HG02623 (cell line): ENCODE measurements around the gene ARL15.

Source experiments
- ATAC-seq: cut with Tn5 transposase; IDR thresholded peaks from one replicate; pipeline ENCODE4 v1.9.1; 2021; ENCODE audit warnings: moderate library complexity; ENCODE audit not compliant: unreplicated experiment

ARL15 gene

DNA sequence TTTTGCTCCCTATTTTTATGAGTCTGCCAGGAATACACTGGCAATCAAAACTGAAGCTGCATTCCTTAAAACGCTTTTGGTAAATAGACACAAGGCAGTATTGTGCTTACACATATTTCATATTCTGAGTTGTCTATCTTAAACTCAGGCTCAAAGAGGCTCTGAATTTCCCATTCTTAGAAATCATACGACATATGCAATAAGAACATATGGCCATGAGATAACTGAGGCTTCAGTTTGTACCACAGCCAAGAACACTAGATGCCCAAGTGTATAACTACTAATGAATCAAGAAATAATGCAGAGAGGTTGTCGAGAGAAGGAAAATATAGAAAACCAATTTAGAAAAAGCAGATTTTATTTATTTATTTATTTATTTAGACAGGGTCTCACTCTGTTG, 392.5 kb downstream of the ARL15 start:
- ATAC-seq, result no peak

DNA sequence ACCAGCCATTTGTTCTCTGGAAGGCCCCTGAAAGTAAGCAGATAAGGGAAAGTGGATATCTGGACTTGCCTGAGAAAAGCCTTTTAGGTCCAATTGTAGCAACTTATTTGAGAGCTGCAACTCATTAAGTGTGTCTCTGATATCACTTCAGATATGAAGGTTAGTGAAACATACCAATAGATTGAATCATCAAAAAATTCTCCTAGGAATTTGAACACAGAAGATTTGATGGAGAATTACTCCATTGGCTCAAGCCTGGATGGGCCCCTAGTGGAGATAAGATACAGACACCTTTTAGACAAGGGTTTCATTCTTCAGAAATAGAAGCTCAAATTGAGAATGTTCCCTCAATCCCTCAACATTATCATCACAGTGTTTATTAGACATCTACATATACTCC, 393.3 kb downstream of the ARL15 start:
- ATAC-seq, result no peak

DNA sequence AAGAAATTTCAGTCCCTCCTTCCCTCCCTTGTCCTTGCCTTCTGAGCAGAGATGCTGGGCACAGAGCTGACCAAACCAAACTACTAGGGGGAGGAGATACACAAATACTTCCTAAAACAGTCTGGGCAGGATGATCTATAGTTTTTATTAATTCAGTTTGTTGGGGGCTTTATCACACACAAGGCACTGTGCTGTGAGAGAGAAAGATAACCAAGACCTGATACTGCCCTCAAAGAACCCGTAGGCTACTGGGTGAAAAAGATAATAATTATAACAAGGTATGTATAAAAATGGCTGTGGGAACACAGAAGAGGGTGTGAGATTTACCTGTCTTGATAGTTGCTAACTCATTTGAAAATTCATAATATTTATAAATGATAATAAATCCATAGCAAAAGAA, 395.3 kb downstream of the ARL15 start:
- no peak for ATAC-seq

DNA sequence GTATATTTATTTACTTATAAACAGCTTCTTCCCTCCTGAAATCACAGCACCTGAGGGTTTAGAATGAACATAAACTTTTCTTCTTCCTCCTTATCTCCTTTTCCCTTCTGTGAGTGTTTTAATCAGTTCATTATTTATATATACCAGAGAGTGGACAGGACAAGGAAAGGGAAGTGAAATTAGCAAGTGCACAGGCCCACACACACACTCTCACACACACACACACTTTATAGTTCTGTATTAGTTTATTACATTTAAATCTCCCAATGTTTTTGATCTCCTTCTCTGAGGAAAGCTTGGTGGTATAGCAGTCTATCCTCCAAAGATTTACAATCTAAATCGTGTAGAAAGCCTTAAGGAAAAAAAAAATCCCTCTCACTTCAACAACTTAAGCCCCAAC, 396.4 kb downstream of the ARL15 start:
- no peak for ATAC-seq

DNA sequence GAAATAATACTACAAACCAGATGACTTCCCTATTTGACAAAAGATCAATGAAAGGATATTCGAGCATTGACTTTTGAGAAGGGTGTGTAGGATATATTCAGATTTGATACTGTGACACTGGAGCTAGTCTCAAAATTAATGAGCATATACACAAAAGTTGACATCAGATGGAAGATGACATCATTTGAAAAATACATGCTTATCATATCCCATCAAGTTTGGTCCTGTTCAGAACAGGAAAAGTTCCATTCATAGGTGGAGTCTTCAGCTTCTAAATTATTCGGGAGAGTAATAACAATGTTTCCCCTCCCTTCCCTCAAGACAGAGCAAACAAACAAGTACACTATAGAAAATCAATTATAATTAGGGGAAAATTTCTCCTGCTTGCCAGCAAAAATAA, 401.6 kb downstream of the ARL15 start:
- no peak for ATAC-seq

DNA sequence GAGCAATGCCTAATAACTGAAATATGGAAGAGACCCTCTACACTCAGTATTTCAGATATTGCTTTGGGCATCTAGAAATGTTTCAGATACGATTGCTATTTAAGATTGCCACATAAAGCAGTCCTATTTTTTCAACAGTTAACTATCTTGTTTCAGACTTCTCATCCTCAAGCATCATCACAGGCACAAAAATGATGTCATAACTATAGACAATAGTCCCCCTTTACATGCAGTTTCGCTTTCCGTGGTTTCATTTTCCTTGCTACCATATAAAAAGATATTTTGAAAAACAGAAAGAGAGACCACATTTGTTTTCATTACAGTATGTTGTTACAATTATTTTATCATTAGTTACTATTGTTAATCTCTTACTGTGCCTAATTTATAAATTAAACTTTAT, 402.5 kb downstream of the ARL15 start:
- no peak for ATAC-seq

DNA sequence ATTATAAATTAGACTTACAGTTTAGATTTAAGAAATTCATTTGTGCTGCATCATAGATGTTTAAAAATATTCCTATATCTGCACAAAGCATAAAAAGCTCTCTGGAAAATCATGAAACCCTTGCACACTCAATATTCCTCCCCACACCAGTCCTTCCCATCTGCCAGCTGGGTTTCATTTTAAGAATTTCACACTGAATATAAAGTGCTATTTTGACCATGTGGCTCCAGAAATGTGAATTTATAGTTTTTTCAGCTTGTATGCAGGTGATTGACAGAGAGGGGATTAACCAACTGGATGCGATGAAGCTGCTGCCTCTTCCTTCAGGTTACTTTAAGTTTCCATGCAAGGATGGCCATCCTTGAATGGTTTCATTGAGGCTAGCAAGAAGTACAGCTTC, 403.6 kb downstream of the ARL15 start:
- ATAC-seq, result no peak

DNA sequence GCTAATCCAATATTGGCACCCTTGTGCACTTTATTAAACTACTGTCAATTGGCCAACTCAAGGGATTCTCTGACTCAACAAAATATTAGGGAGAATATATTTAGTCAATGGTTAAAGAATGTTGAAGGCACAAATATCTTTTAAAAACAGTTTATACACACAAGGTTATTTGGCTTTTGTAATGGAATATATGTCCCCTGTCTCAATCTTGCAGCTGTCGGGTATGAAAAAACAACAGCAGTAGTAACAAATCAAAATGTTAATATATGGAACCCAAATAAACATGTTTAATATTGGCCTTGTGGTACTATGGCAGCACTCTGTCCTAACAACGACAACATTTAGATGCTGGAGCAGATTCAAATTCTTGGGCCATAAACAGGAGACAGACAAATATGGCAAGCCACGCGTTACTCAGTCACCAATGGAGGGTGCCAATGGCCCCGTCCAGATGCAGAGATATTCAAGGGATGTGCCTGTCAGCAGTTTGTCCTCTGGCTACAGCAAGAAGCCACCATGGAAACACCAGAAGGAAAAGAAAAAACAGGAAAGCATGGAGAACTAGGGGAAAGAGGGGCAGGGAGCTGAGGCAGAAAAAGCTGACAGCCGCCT, 408.0 kb downstream of the ARL15 start:
- no peak for ATAC-seq

DNA sequence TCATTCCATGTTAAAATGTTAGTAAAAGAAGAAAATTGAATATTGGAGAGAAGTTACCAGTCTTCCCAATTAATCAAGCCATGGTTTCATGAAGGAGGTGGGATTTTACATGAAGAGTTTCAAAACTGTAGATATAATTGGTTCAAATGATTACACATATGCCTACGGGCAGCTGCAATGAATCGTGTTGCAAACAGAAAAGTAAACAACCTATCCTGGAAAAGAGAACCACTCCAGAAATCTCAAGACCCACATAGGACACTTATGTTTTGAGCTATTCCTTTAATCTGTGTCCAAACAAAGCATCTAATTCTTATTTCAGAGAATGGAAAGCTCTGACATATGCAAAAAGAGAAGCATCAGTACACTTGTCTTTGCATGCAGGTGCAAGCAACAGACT, 409.7 kb downstream of the ARL15 start:
- ATAC-seq, result no peak

DNA sequence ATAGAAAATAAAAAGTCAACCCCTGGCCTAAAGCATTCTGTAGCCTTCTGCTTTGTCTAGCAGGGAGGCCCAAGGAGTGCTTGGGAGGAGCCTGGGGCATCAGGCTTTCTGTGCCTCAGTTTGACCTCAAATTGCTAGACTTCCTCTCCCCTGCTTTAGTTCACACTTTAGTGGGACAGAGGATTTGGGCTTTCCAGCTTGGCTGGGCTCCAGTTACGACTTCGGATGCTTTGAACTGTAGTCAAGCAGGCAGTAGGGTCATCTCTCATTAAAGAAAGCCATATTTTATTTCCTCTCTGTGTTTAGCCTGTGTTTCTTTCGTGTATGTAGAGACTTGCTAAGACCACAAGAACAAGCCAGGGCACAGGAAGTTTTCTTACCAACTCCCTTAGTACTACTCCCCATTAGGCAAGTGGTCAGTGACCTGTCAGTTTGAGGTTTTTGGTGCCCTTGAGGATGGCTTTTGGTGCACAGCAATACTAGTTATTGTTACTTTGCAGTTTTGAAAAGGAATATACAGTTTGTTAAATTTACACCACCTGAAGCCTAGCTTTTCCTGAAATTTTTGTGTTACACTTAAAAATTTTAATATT, 415.2 kb downstream of the ARL15 start:
- ATAC-seq, result no peak

DNA sequence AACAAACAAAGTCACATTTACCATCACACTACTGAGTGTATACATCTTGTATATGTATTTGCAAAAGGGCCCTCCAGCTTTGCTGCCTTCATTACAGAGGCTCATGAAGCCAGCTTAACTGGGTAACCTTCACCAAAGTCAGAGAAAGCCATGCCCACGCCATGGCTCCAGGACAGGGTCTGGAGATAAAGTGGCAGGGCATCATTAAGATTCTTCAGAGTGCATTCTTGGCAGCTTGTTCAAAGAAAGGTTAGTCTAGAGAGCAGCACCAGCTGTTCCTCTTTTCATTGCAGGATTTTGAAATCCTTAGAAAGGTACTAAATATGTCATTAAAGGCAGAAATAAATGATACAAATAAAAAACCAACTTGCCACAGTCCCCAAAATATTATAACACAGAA, 416.7 kb downstream of the ARL15 start:
- no peak for ATAC-seq

DNA sequence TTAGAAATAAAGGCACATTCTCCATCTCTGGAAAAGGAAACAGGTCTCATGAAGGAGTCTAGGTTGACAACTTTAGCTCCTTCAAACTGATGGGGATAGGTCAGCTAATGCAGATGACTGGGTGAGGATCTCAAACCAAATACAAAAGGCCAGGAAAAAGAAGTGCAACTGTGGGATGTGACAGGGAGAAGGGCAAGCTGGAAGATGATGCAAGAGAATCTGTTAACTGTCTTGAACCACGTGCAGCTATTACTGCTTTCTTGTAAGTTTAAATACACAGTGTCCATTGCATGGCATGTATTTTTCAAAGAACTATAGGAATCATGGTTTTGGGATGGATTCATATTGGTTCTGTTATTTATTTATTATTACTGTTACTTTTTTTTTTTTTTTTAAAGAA, 418.1 kb downstream of the ARL15 start:
- no peak for ATAC-seq

DNA sequence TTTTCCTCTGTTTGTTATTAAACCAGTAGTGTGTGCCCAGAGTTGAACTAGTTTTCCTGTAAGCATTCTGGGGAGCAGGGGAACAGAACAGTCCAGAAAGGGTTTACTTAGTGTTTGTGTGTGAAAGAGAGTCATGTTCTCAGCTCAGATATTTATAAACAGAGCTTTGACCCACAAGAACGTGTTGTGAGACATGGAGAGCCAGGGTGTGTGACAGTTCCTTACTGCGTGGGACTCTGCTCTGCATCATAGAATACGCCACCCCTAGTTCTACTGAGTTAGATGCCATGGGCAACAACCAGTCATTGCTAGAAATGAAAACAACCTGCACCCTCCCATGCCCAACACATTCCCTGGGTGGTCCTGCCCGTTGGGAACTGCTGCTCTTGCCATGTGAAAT, 419.2 kb downstream of the ARL15 start:
- ATAC-seq, result no peak

DNA sequence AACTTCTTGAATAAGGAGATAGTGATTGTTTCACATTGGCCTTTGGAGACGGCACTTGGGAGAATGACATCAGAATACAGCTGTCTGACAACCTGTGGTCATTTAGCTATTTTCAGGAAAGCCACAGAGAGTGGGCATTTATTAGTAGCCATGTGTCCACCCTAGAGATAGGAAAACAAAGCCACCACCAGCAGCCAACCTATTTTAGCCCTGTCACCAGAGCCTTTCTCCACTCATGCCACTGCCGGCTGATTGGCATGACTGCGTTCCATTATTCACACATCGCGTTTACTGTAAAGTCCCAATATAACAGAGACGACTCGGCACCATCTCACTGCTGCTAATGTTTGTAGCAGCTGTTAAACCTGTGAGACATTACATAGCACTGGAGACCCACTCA, 419.9 kb downstream of the ARL15 start:
- ATAC-seq, result no peak

DNA sequence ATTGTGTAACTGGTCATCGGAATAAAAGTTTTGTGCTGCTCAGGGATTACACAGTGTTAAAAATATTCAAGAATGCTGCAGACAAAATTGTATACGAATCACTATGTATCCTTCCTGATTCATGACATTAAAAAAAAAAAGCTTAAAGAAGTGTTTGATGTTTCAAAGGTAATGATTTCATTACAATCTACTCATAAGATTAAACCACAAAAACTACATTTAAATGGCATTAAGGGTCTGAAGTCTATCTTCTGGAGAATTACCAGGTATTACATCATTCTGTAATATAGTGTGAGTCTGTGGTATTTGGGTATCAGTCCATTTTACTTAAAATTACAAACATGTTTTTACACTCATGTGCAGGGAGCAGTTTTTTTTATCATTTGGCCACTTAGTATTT, 425.5 kb downstream of the ARL15 start:
- ATAC-seq, result no peak

DNA sequence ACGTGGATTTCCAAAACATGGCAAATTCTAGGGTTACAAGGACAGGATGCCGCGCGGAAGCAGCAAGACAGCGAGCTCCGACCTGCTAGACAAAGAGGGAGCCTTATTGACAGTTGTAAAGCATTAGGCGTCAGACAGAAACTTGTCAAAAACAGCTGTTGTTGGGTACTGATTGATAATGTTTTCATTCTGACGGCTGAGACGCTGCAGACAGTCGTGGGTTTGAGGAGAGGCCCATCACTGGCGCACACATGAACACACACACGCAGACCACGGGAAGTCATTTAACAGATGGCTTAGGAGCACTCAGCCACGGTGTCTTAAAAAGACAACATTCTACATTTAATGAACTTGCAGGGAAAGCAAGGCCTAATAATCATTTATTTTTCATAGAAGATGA, 426.0 kb downstream of the ARL15 start:
- ATAC-seq, result no peak

DNA sequence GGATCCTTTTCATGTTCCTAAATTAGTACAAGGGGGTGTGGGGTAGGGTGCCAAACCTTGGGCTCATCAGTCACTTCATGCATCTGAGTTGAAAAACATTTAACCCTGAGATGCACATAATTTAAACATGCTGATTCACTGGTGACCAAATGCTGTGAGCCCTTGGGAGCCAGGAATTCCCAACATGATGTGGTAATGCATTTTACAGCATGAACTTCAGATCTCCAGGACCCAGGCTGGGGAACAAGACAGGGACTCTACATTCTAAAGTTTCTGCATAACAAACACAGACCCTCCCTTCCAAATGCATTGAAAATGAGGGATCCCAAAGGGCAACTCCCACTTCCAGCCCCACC, 427.7 kb downstream of the ARL15 start:
- ATAC-seq, result no peak

DNA sequence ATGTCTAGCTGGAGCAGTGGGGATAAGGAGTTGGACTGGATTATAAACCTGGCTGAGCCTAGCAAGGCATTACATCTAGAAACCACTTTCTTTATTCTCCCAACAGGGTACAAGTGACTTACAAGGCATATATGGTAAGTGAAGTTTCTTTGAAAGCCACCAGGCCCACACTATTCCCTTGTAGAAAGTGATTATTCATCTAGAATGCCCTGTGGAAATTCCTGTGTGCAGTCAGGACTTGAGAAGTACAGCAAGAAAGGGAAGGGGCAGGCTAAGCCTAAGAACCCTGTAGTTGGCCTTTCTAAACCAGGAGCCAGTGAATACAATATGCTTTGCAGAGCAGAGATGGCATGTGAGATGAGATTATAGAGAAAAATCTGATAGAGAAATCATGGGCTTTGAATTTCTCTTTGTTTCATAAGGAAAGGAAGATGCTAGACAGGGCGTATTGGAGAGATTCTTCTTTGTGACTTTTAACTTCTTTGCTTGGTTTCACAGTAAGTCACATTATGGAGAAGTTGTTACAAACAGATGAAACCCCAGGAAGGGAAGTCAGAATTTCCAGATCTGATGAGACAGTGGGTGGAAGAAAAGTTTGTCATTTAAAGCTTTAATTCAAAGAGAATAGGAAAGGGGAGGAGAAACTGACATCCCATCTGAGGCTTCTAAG, 428.2 kb downstream of the ARL15 start:
- ATAC-seq, result no peak

DNA sequence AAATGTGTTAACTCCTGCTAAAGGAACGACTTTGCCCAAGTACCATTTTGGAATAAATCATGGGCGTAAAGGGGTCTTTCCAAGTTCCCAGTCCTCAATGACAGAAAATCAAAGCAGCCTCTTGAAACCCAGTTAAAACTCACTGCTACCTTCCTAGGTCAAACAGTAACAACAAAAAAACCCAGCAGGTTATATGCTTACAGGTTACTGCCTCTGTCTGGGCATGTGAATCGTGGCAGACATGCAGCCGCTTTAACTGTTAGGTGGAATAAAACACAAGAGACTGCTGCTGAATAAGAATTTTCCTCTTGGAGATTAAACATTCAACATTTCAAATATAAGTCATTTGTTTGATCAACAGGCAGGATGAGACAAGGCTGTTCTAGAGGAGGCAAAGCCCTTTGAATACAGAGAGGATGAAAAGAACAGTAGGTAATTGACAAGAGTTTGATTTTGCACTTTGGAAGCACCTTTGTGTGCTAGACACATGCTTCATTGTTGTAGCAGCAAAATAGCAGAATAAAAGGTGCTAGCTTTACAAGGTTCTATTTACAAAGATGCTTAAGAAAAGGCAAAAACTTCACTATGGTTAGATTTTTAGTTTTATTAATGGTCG, 430.6 kb downstream of the ARL15 start:
- no peak for ATAC-seq

DNA sequence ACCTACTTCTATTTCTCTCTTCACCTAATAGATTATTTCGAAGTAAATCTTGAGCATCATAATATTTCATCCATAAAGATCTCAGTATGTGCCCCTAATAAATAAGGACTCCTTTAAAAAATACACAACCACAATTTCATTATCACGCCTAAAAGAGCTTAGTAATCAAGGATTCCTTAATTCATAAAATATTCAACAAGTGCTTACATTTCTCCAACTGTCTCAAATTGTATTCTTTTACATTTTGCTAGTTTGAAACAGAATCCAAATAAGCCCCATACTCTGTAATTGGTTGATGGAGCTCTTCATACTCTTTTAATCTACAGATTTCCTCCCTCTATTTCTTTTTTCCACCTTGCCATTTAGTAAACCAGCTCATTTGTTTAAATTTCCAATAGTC, 432.4 kb downstream of the ARL15 start:
- no peak for ATAC-seq

DNA sequence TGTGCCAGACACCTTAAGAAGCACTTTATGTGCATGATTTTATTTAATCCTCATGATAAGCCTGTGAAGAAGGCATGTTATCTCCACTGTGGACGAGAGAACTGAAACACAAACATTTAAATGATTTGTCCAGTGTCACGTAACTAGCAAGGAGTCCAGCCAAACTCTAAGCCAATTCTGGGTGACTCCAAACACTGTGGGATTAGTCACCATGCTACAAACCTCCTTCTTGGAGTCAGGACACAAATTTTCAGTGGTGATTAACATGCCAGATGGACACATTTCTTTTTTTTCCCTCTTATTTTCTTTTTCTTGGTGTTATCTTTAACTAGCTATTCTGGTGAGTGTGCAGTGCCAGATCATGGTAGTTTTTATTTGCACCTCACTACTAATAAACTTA, 433.1 kb downstream of the ARL15 start:
- ATAC-seq, result no peak

DNA sequence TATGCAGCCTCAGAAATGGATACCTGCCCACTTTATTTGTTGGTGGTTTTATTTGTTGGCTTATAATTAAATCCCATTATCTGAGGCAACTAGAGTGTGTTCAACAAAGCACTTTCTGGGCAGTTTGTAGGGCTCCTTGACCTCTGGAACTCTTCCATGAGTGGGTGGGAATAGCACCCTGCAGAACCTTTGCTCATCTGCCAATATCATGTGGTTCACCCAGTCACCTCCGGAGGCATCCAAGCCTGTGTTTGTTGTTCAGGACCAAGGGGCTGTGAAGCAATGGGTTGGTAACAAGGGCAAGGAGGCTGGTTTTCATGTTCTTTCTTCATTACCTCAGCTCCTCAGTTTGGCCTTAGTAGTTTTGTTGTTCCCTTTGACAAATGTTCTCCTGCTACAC, 436.0 kb downstream of the ARL15 start:
- no peak for ATAC-seq
